Parietal lobe (tissue), 1 donor: Measurements from ENCODE around the gene SLC31A2. TPM values are rescaled to one million over a fixed set of nuclear protein-coding genes. Genes with fewer than 3 reads are reported as not detected.

Experiments used
- total RNA-seq: library from RNA; depleted of rRNA; stranded (reverse); fragments of >200 nt; gene quantifications from one replicate; pipeline ENCODE4 v1.2.3, GENCODE V29; 2014

The SLC31A2 gene
- total RNA-seq, result 4.7 TPM

GRCh38 chr9:113150670-113151611 lies at the start of gene SLC31A2:
TSS of gene SLC31A2 (plus strand) at chr9:113151007. CDS start at chr9:113151075, 68 bp downstream.

Other genes with a start within 250 kb of the SLC31A2 start
- gene ZNF883, start 138.8 kb upstream of the SLC31A2 start, total RNA-seq, result 75.4 TPM
- 30.7 TPM for gene ZFP37, start 94.3 kb upstream of the SLC31A2 start, total RNA-seq
- gene FKBP15, start 70.3 kb downstream of the SLC31A2 start, total RNA-seq, result 31.9 TPM
- gene SLC31A1, start 70.5 kb downstream of the SLC31A2 start, total RNA-seq, result 10.6 TPM
- 11.3 TPM for gene CDC26, start 124.6 kb downstream of the SLC31A2 start, total RNA-seq
- 26.0 TPM for gene PRPF4, start 124.7 kb downstream of the SLC31A2 start, total RNA-seq
- gene RNF183, start 152.4 kb downstream of the SLC31A2 start, total RNA-seq, result not detected
- 2.8 TPM for gene WDR31, start 189.3 kb downstream of the SLC31A2 start, total RNA-seq
- not detected for gene BSPRY, start 198.5 kb downstream of the SLC31A2 start, total RNA-seq
- 10.0 TPM for gene HDHD3, start 226.0 kb downstream of the SLC31A2 start, total RNA-seq